Esophagus squamous epithelium (tissue), 5 donors: ENCODE measurements around the gene WFS1. TPM values are rescaled to one million over a fixed set of nuclear protein-coding genes. Genes with fewer than 3 reads are reported as not detected.

Source experiments
- DNase-seq: peaks from one replicate; lab custom pipeline; 2025; lab: John Stamatoyannopoulos, UW
- H3K27ac ChIP-seq, 4 donors: fragments of 200-600 bp; sonication (generic); one replicate each; pipeline ENCODE4 v1.5.1; 2016 to 2019; ENCODE audit warnings: mild to moderate bottlenecking in 1 of 4
- H3K27me3 ChIP-seq, 4 donors: fragments of 200-600 bp; sonication (generic); 1 replicate in 3 of 4; 2 replicates in 1 of 4; pipeline versions ENCODE4 v1.5.1 to v1.6.0; 2017 to 2021; ENCODE audit warnings: antibody characterized with exemption in 1 of 4
- H3K36me3 ChIP-seq, 3 donors: fragments of 200-600 bp; sonication (generic); one replicate each; pipeline ENCODE4 v1.5.1; 2016 to 2019
- H3K4me1 ChIP-seq, 3 donors: fragments of 200-600 bp; sonication (generic); one replicate each; pipeline ENCODE4 v1.5.1; 2017 to 2019
- H3K4me3 ChIP-seq, 4 donors: fragments of 200-600 bp; sonication (generic); 1 replicate in 3 of 4; 2 replicates in 1 of 4; pipeline ENCODE4 v1.5.1; 2016 to 2019; ENCODE audit warnings: mild to moderate bottlenecking in 2 of 4, moderate library complexity in 1 of 4
- H3K9me3 ChIP-seq, 3 donors: fragments of 200-600 bp; sonication (generic); one replicate each; pipeline ENCODE4 v1.5.1; 2016 to 2019
- CTCF ChIP-seq, 6 experiments: fragments of 450-650 bp in 4 of 6; fragments of 200-600 bp in 2 of 6; sonication (generic) in 2 of 6; IDR thresholded peaks; one replicate each; pipeline ENCODE4 v1.5.1; 2016 to 2019; ENCODE audit warnings: antibody characterized with exemption in 6 of 6, mild to moderate bottlenecking in 4 of 6, moderate library complexity in 4 of 6
- POLR2A ChIP-seq, 4 donors: fragments of 450-650 bp; IDR thresholded peaks; one replicate each; pipeline ENCODE4 v1.6.1; 2017; ENCODE audit warnings: antibody characterized with exemption in 4 of 4, mild to moderate bottlenecking in 4 of 4, moderate library complexity in 3 of 4
- WGBS, 2 donors: methylation state at CpG; one replicate each; pipeline ENCODE4 v1.1.5; 2018; 5-methylcytosine and 5-hydroxymethylcytosine counted together
- intact Hi-C: fragments of 100-400 bp; cut with DNase I; formaldehyde crosslinking; loops from one replicate; pipeline ENCODE4 v1.15.0; 2022
- total RNA-seq, 4 donors: library from RNA; depleted of rRNA; stranded (reverse); fragments of >200 nt; gene quantifications; one replicate each; pipeline ENCODE4 v1.1.0, GENCODE V29; 2016
- donor health status: DM: yes; HTN: yes; CAD: no.

WFS1 gene
- total RNA-seq, 4 donors from 2014 or later: 6.5 to 20.4 (median 9.6) TPM

GRCh38 chr4:6279582-6280289 lies 10.1 kb downstream of the WFS1 start:
- H3K27me3 ChIP-seq: peaks cover 0 to 13% (median 0%) of the 10 kb centered on the region in 4 donors
- no peak overlapping the region for H3K4me3 ChIP-seq
- H3K27ac ChIP-seq: peak overlapping the region in 3 of 4 donors; percentile 73 to 84 (median 77)
- no peak for DNase-seq
- H3K36me3 ChIP-seq: peaks cover 0 to 9% (median 0%) of the 10 kb centered on the region in 3 donors
- WGBS, 2 donors: 40 to 60% methylated on average over 1 of the region's 14 CpGs
- intact Hi-C loops: no loop called here
- H3K4me1 ChIP-seq: peaks cover 20 to 80% (median 62%) of the 10 kb centered on the region in 3 donors
- TF ChIP-seq CTCF (IDR thresholded peaks at IDR 0.05): no peak
- TF ChIP-seq POLR2A (IDR thresholded peaks at IDR 0.05): no peak
- H3K9me3 ChIP-seq: no peaks in the 10 kb centered on the region

- intact Hi-C loops: no loop called here
- H3K36me3 ChIP-seq: peaks cover 0 to 12% (median 0%) of the 10 kb centered on the region in 3 donors
- DNase-seq: no peak
- peak overlapping the region in 3 of 4 donors; percentile 49 to 84 (median 73) for H3K27ac ChIP-seq
- no peak overlapping the region for H3K4me3 ChIP-seq
- H3K4me1 ChIP-seq: peaks cover 20 to 73% (median 57%) of the 10 kb centered on the region in 3 donors
- H3K9me3 ChIP-seq: no peaks in the 10 kb centered on the region
- H3K27me3 ChIP-seq: peaks cover 0 to 12% (median 0%) of the 10 kb centered on the region in 4 donors
- TF ChIP-seq CTCF (IDR thresholded peaks at IDR 0.05) (peak in 1 of 6 experiments; percentile 3), POLR2A (IDR thresholded peaks at IDR 0.05) (no peak)
- 36 to 84% methylated on average over 4 to 11 of the region's 16 CpGs for whole genome bisulfite sequencing, 2 donors
Observed at GRCh38 chr4:6280365-6280996, 10.8 kb downstream of the WFS1 start.

DNA sequence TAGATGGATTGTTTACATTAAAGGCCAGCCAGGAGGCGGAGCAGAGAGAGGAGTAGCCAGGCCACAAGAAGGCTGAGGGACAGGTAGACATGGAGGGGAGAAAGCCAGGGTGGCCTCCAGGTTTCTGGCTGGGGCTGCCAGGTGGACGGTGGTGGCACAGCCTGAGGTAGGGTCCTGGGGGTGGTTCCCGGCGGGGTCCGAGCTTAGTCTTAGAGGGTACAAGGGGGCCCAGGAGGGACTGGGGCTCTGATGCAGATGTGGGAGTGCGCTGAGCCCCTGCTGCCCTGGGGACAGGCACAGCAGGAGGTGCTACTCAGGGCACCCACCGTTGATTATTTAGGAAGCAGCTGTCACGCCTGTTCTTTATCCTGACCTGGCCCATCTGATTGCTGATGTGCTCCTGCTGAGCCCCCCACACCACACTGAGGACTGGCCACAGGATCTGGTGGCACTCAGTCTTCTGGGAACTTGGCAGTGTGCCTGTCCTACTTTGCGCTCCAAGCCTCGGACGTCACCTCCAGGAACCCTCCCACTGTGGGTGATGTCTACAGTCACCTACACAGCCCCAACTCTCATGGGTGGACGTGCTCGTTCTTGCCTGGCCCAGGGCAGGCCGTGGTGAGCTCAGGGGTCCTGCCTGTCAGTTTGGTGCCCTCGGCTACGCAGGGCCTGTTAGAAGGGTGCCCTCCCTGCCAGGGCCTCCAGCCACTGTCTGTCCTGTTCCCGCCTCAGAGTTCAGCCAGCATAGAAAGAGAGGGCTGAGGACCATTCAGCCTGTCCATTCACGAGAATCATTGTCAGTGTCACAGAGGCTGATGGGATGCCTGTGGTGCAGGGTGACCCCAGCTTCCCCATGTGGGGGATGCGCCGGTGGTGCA lies 12.0 kb downstream of the WFS1 start:
- H3K9me3 ChIP-seq: no peaks in the 10 kb centered on the region
- intact Hi-C loops: no loop called here
- H3K36me3 ChIP-seq: peaks cover 0 to 22% (median 1%) of the 10 kb centered on the region in 3 donors
- no peak overlapping the region for H3K4me3 ChIP-seq
- H3K27ac ChIP-seq: peak overlapping the region in 3 of 4 donors; percentile 49 to 84 (median 73)
- H3K4me1 ChIP-seq: peaks cover 20 to 61% (median 47%) of the 10 kb centered on the region in 3 donors
- peaks cover 0 to under 1% (median 0%) of the 10 kb centered on the region in 4 donors for H3K27me3 ChIP-seq
- WGBS, 2 donors: 74 to 78% methylated on average over 6 to 11 of the region's 20 CpGs
- no peak for DNase-seq
- TF ChIP-seq CTCF (IDR thresholded peaks at IDR 0.05): no peak
- TF ChIP-seq POLR2A (IDR thresholded peaks at IDR 0.05): no peak

DNA sequence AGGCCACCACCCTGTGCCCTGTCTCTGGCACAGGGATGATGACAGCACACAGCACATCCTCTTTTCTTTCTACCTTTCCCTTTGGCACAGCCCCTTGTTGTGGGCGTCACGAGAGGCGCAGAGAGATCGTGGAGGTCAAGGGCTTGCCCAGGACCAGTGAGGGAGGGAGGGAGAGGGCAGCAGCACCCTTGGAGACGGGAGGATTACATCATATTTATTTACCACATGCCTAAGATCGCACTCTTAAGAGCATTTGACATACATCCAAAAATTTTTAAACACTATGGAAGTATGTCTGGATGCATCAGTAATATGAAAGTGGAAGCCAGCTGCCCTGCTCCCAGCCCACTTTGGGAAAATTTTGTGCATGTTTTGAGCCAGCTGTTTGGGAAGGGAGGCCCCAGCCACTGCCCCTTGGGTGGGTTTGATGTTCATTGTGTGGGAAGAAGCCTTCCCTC lies 12.7 kb downstream of the WFS1 start:
- intact Hi-C loops: no loop called here
- Histone ChIP-seq H3K27ac (peak overlapping the region in 3 of 4 donors; percentile 49 to 84 (median 59)), H3K4me3 (no peak overlapping the region), H3K9me3 (no peaks in the 10 kb centered on the region), H3K36me3 (peaks cover 0 to 28% (median 4%) of the 10 kb centered on the region in 3 donors), H3K4me1 (peaks cover 20 to 54% (median 43%) of the 10 kb centered on the region in 3 donors), H3K27me3 (no peaks in the 10 kb centered on the region)
- 41 to 52% methylated on average over 4 to 6 of the region's 6 CpGs for WGBS, 2 donors
- no peak for DNase-seq
- TF ChIP-seq CTCF (IDR thresholded peaks at IDR 0.05) (no peak), POLR2A (IDR thresholded peaks at IDR 0.05) (no peak)
